Osteoblast (primary cell): ENCODE data around the gene RUVBL1. TPM values are rescaled to one million over a fixed set of nuclear protein-coding genes. Genes with fewer than 3 reads are reported as not detected.

ENCODE experiments used
- DNase-seq: peaks from one replicate; pipeline ENCODE4 v3.0.0; 2011; ENCODE audit warnings: low spot score, mixed read lengths; ENCODE audit not compliant: insufficient read length; ENCODE audit errors: missing footprints
- H2AFZ ChIP-seq: 2 replicates; pipeline ENCODE4 v1.6.0; 2011; ENCODE audit warnings: mild to moderate bottlenecking, low read length
- H3K27ac ChIP-seq: 2 replicates; pipeline ENCODE4 v1.5.1; 2011; ENCODE audit warnings: mild to moderate bottlenecking, low read depth, low read length, moderate library complexity
- H3K27me3 ChIP-seq: 2 replicates; pipeline ENCODE4 v1.6.0; 2012; ENCODE audit warnings: mild to moderate bottlenecking, control low read depth, inconsistent platforms, low read length, moderate library complexity; ENCODE audit not compliant: insufficient read depth
- H3K36me3 ChIP-seq: 2 replicates; pipeline ENCODE4 v1.5.1; 2011; ENCODE audit warnings: mild to moderate bottlenecking, low read length, control low read depth, moderate library complexity; ENCODE audit not compliant: insufficient read depth
- H3K4me1 ChIP-seq: 2 replicates; pipeline ENCODE4 v1.5.1; 2011; ENCODE audit warnings: mild to moderate bottlenecking, low read length, control low read depth, moderate library complexity; ENCODE audit not compliant: insufficient read depth
- H3K4me2 ChIP-seq: 2 replicates; pipeline ENCODE4 v1.6.0; 2011; ENCODE audit warnings: mild to moderate bottlenecking, low read length; ENCODE audit not compliant: insufficient read depth
- H3K4me3 ChIP-seq: fragments of 200-600 bp; sonication (generic); 3 replicates; pipeline ENCODE4 v1.5.1; 2012; ENCODE audit warnings: mild to moderate bottlenecking, low read length, inconsistent platforms; ENCODE audit not compliant: insufficient read depth
- H3K79me2 ChIP-seq: 2 replicates; pipeline ENCODE4 v1.6.0; 2012; ENCODE audit warnings: mild to moderate bottlenecking, low read length, control low read depth, inconsistent platforms; ENCODE audit not compliant: insufficient read depth
- H3K9me3 ChIP-seq: 2 replicates; pipeline ENCODE4 v1.5.1; 2011; ENCODE audit warnings: low read depth, low read length, control low read depth
- H4K20me1 ChIP-seq: 2 replicates; pipeline ENCODE4 v1.6.0; 2012; ENCODE audit warnings: mild to moderate bottlenecking, low read length, control low read depth; ENCODE audit not compliant: insufficient read depth
- CTCF ChIP-seq: IDR thresholded peaks from 2 replicates; pipeline ENCODE4 v1.5.1; 2011; ENCODE audit warnings: mild to moderate bottlenecking, low read depth, low read length, moderate library complexity; ENCODE audit errors: extremely low read depth
- total RNA-seq: library from RNA; depleted of rRNA; stranded (reverse); fragments of >200 nt; gene quantifications from 2 replicates; pipeline ENCODE4 v1.2.3, GENCODE V29; 2012

Gene RUVBL1
- total RNA-seq, 1 donor: 41.6 TPM

GRCh38 chr3:128077202-128077624 is 46.4 kb downstream of the RUVBL1 start:
- H3K9me3 ChIP-seq: no peaks in the 10 kb centered on the region
- no peak overlapping the region for H2AFZ ChIP-seq
- no peak overlapping the region for H3K27ac ChIP-seq
- no peak overlapping the region for H3K4me2 ChIP-seq
- peaks cover 55% of the 10 kb centered on the region for H4K20me1 ChIP-seq
- no peak for DNase-seq
- H3K4me3 ChIP-seq: no peak overlapping the region
- TF ChIP-seq CTCF: no peak
- peaks cover 41% of the 10 kb centered on the region for H3K4me1 ChIP-seq
- peaks cover 13% of the 10 kb centered on the region for H3K79me2 ChIP-seq
- peaks cover 30% of the 10 kb centered on the region for H3K36me3 ChIP-seq
- no peaks in the 10 kb centered on the region for H3K27me3 ChIP-seq

GRCh38 chr3:128076483-128077201 is 47.0 kb downstream of the RUVBL1 start:
- peaks cover 60% of the 10 kb centered on the region for H4K20me1 ChIP-seq
- no peak for TF ChIP-seq CTCF
- peak overlapping the region; percentile 85 for H3K4me2 ChIP-seq
- H3K27ac ChIP-seq: no peak overlapping the region
- H3K9me3 ChIP-seq: no peaks in the 10 kb centered on the region
- peaks cover 19% of the 10 kb centered on the region for H3K79me2 ChIP-seq
- peaks cover 35% of the 10 kb centered on the region for H3K36me3 ChIP-seq
- H3K4me1 ChIP-seq: peaks cover 35% of the 10 kb centered on the region
- no peaks in the 10 kb centered on the region for H3K27me3 ChIP-seq
- H3K4me3 ChIP-seq: peak overlapping the region; percentile 68
- H2AFZ ChIP-seq: no peak overlapping the region
- no peak for DNase-seq

- TF ChIP-seq CTCF: peak; percentile 79
- H3K27me3 ChIP-seq: no peaks in the 10 kb centered on the region
- no peaks in the 10 kb centered on the region for H3K9me3 ChIP-seq
- H3K36me3 ChIP-seq: peaks cover 39% of the 10 kb centered on the region
- peak overlapping the region; percentile 5 for H2AFZ ChIP-seq
- H3K27ac ChIP-seq: no peak overlapping the region
- peak; percentile 97 for DNase-seq
- H3K4me1 ChIP-seq: peaks cover 27% of the 10 kb centered on the region
- peaks cover 62% of the 10 kb centered on the region for H4K20me1 ChIP-seq
- peaks cover 27% of the 10 kb centered on the region for H3K79me2 ChIP-seq
- peak overlapping the region; percentile 85 for H3K4me2 ChIP-seq
- H3K4me3 ChIP-seq: peak overlapping the region; percentile 68
Measured at GRCh38 chr3:128075522-128076482, 47.8 kb downstream of the RUVBL1 start.
